ENCODE data around the gene BCL11A.

GRCh38 chr2:60553495-60554073 lies at the start of gene BCL11A:
- TF ChIP-seq CTCF (IDR thresholded peaks at IDR 0.05): no peak
- no peak for TF ChIP-seq EZH2 (IDR thresholded peaks at IDR 0.05)

Data from neural progenitor cell (in vitro differentiated cells).